Activated effector memory CD4-positive, alpha-beta T cell treated with anti-CD3 and anti-CD28 coated beads, Interleukin-2, amount 50 U/mL, for 16 hours (primary cell): ENCODE data around the gene TTC7B.

Experiments
- DNase-seq: peaks from one replicate; pipeline ENCODE4 v3.0.0-alpha.2; 2020

The TTC7B gene

GRCh38 chr14:90499908-90500664, 316.1 kb downstream of the TTC7B start:
- DNase-seq, result no peak

GRCh38 chr14:90499121-90499520, 317.1 kb downstream of the TTC7B start:
- peak; percentile 42 for DNase-seq

GRCh38 chr14:90498198-90498597, 318.0 kb downstream of the TTC7B start:
- no peak for DNase-seq

- DNase-seq, result no peak
These were observed 319.9 kb downstream of the TTC7B start for GRCh38 chr14:90496379-90496778.

GRCh38 chr14:90495357-90496276, 320.6 kb downstream of the TTC7B start:
- peak; percentile 66 for DNase-seq

GRCh38 chr14:90491911-90492531, 324.2 kb downstream of the TTC7B start:
- DNase-seq, result no peak

GRCh38 chr14:90491221-90491885, 324.9 kb downstream of the TTC7B start:
- DNase-seq, result no peak

GRCh38 chr14:90490720-90491050, 325.5 kb downstream of the TTC7B start:
- DNase-seq, result no peak

GRCh38 chr14:90489916-90490719, 326.1 kb downstream of the TTC7B start:
- DNase-seq, result no peak

- no peak for DNase-seq
These were observed 326.9 kb downstream of the TTC7B start for GRCh38 chr14:90489306-90489705.

GRCh38 chr14:90488256-90488655, 328.0 kb downstream of the TTC7B start:
- no peak for DNase-seq

- DNase-seq, result no peak
These were observed 328.8 kb downstream of the TTC7B start for GRCh38 chr14:90487462-90487861.

- no peak for DNase-seq
These were observed 329.2 kb downstream of the TTC7B start for GRCh38 chr14:90487031-90487430.

GRCh38 chr14:90484291-90484690, 331.9 kb downstream of the TTC7B start:
- DNase-seq, result no peak

- peak; percentile 68 for DNase-seq
These were observed 332.7 kb downstream of the TTC7B start for GRCh38 chr14:90483571-90483974.

GRCh38 chr14:90483117-90483516, 333.1 kb downstream of the TTC7B start:
- DNase-seq, result no peak

GRCh38 chr14:90475298-90475697, 340.9 kb downstream of the TTC7B start:
- no peak for DNase-seq
